H1 (cell line): Measurements from ENCODE around the gene ADAM12. TPM values are rescaled to one million over a fixed set of nuclear protein-coding genes. Genes with fewer than 3 reads are reported as not detected.

Experiments used
- CTCF ChIA-PET: fragments of 300-600 bp; sonication (Branson Sonifier 250); formaldehyde crosslinking; loops from one replicate; lab custom pipeline; 2021; ENCODE audit not compliant: partially characterized antibody; lab: Charles Lee
- POLR2A ChIA-PET: fragments of 300-600 bp; sonication (Branson Sonifier 250); formaldehyde crosslinking; loops from one replicate; lab custom pipeline; 2021; ENCODE audit warnings: inconsistent platforms; ENCODE audit not compliant: partially characterized antibody; lab: Charles Lee
- DNase-seq, 2 experiments: peaks; one replicate each; pipeline versions ENCODE4 v3.0.0 to v3.0.0-alpha.2; 2010 to 2022; ENCODE audit warnings: low spot score in 2 of 2, low read depth in 1 of 2, mixed read lengths in 1 of 2
- FAIRE-seq: peaks from 2 replicates; lab custom pipeline; 2011; peaks lifted over from hg19 to GRCh38; lab: Jason Lieb, UNC
- H2AFZ ChIP-seq: 2 replicates; pipeline ENCODE4 v1.8.1; 2012; ENCODE audit warnings: low read length, inconsistent platforms
- H2AK5ac ChIP-seq: 2 replicates; pipeline ENCODE4 v1.6.1; 2013; ENCODE audit warnings: low read depth, low read length
- H2BK120ac ChIP-seq: replicated peaks from 2 replicates; pipeline ENCODE3; 2013; ENCODE audit warnings: low read depth, low read length, inconsistent platforms
- H2BK12ac ChIP-seq: 2 replicates; pipeline ENCODE4 v1.6.1; 2013; ENCODE audit warnings: low read depth, low read length
- H2BK15ac ChIP-seq: 2 replicates; pipeline ENCODE4 v1.6.1; 2013; ENCODE audit warnings: low read length
- H2BK20ac ChIP-seq: 2 replicates; pipeline ENCODE4 v1.6.1; 2013; ENCODE audit warnings: low read length
- H2BK5ac ChIP-seq: 2 replicates; pipeline ENCODE4 v1.6.1; 2013; ENCODE audit warnings: low read depth, low read length
- H3K14ac ChIP-seq: 2 replicates; pipeline ENCODE4 v1.6.1; 2013; ENCODE audit warnings: inconsistent platforms; ENCODE audit not compliant: insufficient read length
- H3K18ac ChIP-seq: 2 replicates; pipeline ENCODE4 v1.6.1; 2013; ENCODE audit warnings: low read length; ENCODE audit errors: extremely low read depth
- H3K23ac ChIP-seq: 2 replicates; pipeline ENCODE4 v1.6.1; 2013; ENCODE audit warnings: inconsistent platforms; ENCODE audit not compliant: insufficient read length
- H3K23me2 ChIP-seq: 2 replicates; pipeline ENCODE4 v1.6.1; 2013; ENCODE audit warnings: low read depth, low read length
- H3K27ac ChIP-seq: 2 replicates; pipeline ENCODE4 v1.6.1; 2011; ENCODE audit warnings: low read depth, low read length, inconsistent platforms
- H3K27me3 ChIP-seq, 4 experiments: replicated peaks in 1 of 4; 1 replicate in 1 of 4; 2 replicates in 3 of 4; pipeline versions ENCODE4 v1.6.1 to v1.8.1; 2011 to 2013; ENCODE audit warnings: low read length in 3 of 4, mild to moderate bottlenecking in 3 of 4, inconsistent platforms in 2 of 4, mixed read lengths in 2 of 4, moderate library complexity in 1 of 4; ENCODE audit not compliant: control insufficient read depth in 3 of 4, insufficient read depth in 3 of 4; ENCODE audit errors: extremely low read depth in 1 of 4
- H3K36me3 ChIP-seq, 4 experiments: 2 replicates each; pipeline versions ENCODE4 v1.6.1 to v1.8.1; 2011 to 2013; ENCODE audit warnings: mild to moderate bottlenecking in 4 of 4, low read length in 3 of 4, moderate library complexity in 2 of 4, control low read depth in 1 of 4, inconsistent platforms in 1 of 4; ENCODE audit not compliant: insufficient read depth in 4 of 4, control insufficient read depth in 2 of 4
- H3K4ac ChIP-seq: replicated peaks from 2 replicates; pipeline ENCODE3; 2013; ENCODE audit warnings: low read length, low read depth, mixed read lengths, inconsistent platforms; ENCODE audit not compliant: insufficient read length
- H3K4me1 ChIP-seq, 4 experiments: replicated peaks in 1 of 4; 1 replicate in 1 of 4; 2 replicates in 3 of 4; pipeline versions ENCODE4 v1.6.1 to v1.8.1; 2011 to 2013; ENCODE audit warnings: low read length in 3 of 4, inconsistent platforms in 2 of 4, mixed read lengths in 1 of 4; ENCODE audit not compliant: insufficient read depth in 4 of 4, control insufficient read depth in 3 of 4
- H3K4me2 ChIP-seq, 2 experiments: 2 replicates each; pipeline versions ENCODE4 v1.6.1 to v1.8.1; 2011 to 2013; ENCODE audit warnings: low read depth in 2 of 2, low read length in 2 of 2, control low read depth in 1 of 2, inconsistent platforms in 1 of 2, mild to moderate bottlenecking in 1 of 2; ENCODE audit not compliant: insufficient read depth in 1 of 2
- H3K4me3 ChIP-seq, 4 experiments: fragments of 200-600, 300-600 bp in 1 of 4; sonication (generic), shearing (Covaris generic), sonication (Bioruptor Twin) in 1 of 4; 2 replicates each; pipeline versions ENCODE4 v1.5.1 to v1.8.1; 2011 to 2016; ENCODE audit warnings: low read length in 4 of 4, low read depth in 3 of 4, control low read depth in 2 of 4, inconsistent platforms in 2 of 4, mild to moderate bottlenecking in 2 of 4, mixed read lengths in 1 of 4, moderate library complexity in 1 of 4; ENCODE audit not compliant: insufficient read depth in 2 of 4; ENCODE audit errors: extremely low read depth in 1 of 4
- H3K56ac ChIP-seq: replicated peaks from 2 replicates; pipeline ENCODE3; 2013; ENCODE audit warnings: low read depth, mild to moderate bottlenecking, mixed read lengths, low read length, inconsistent platforms; ENCODE audit not compliant: insufficient read length
- H3K79me1 ChIP-seq: 2 replicates; pipeline ENCODE4 v1.6.1; 2013; ENCODE audit warnings: low read depth, low read length, control low read depth
- H3K79me2 ChIP-seq, 2 experiments: 2 replicates each; pipeline versions ENCODE4 v1.6.1 to v1.8.1; 2012 to 2013; ENCODE audit warnings: low read length in 2 of 2, mild to moderate bottlenecking in 2 of 2, inconsistent platforms in 1 of 2; ENCODE audit not compliant: insufficient read depth in 2 of 2, control insufficient read depth in 1 of 2
- H3K9ac ChIP-seq, 4 experiments: replicated peaks in 1 of 4; 1 replicate in 1 of 4; 2 replicates in 3 of 4; pipeline versions ENCODE4 v1.6.1 to v1.8.1; 2011 to 2013; ENCODE audit warnings: low read depth in 3 of 4, low read length in 3 of 4, control low read depth in 2 of 4, mild to moderate bottlenecking in 2 of 4, moderate library complexity in 2 of 4, inconsistent platforms in 1 of 4; ENCODE audit errors: extremely low read depth in 1 of 4
- H3K9me3 ChIP-seq, 2 experiments: 2 replicates each; pipeline versions ENCODE4 v1.6.1 to v1.8.1; 2012 to 2013; ENCODE audit warnings: mild to moderate bottlenecking in 2 of 2, moderate library complexity in 2 of 2, control low read depth in 1 of 2, inconsistent platforms in 1 of 2, low read depth in 1 of 2, low read length in 1 of 2, mixed read lengths in 1 of 2; ENCODE audit not compliant: insufficient read depth in 2 of 2
- H4K20me1 ChIP-seq, 2 experiments: replicated peaks in 1 of 2; 2 replicates each; pipeline versions ENCODE3 to v1.8.1; 2011 to 2013; ENCODE audit warnings: inconsistent platforms in 2 of 2, low read length in 2 of 2, mild to moderate bottlenecking in 1 of 2; ENCODE audit not compliant: insufficient read depth in 2 of 2, control insufficient read depth in 1 of 2
- H4K5ac ChIP-seq: 2 replicates; pipeline ENCODE4 v1.6.1; 2013; ENCODE audit warnings: low read length, low read depth, mixed read lengths, inconsistent platforms; ENCODE audit not compliant: insufficient read length
- H4K8ac ChIP-seq: 2 replicates; pipeline ENCODE4 v1.8.0; 2013; ENCODE audit warnings: mild to moderate bottlenecking, moderate library complexity, low read length, inconsistent platforms; ENCODE audit not compliant: insufficient read depth; ENCODE audit errors: extremely low read depth
- H4K91ac ChIP-seq: replicated peaks from 2 replicates; pipeline ENCODE3; 2013; ENCODE audit warnings: low read length, mixed read lengths, inconsistent platforms; ENCODE audit not compliant: insufficient read length
- POLR2AphosphoS5 ChIP-seq: IDR thresholded peaks from 2 replicates; pipeline ENCODE4 v1.6.1; 2011; ENCODE audit warnings: low read depth, low read length
- ZNF274 ChIP-seq: IDR thresholded peaks from 2 replicates; pipeline ENCODE4 v1.7.0; 2012; ENCODE audit warnings: low read length, borderline replicate concordance; ENCODE audit errors: extremely low read depth
- WGBS, 2 experiments: shearing (Covaris generic) in 1 of 2; methylation state at CpG; one replicate each; pipeline versions ENCODE4 v1.1.6 to v1.1.7; 2013 to 2015; ENCODE audit warnings: low lambda C conversion rate in 2 of 2, mixed read lengths in 2 of 2, inconsistent platforms in 1 of 2, low coverage in 1 of 2, missing lambda C conversion rate in 1 of 2; ENCODE audit not compliant: insufficient replicate concordance in 2 of 2, insufficient coverage in 1 of 2, insufficient read length in 1 of 2; ENCODE audit errors: extremely low coverage in 1 of 2, missing lambda C conversion rate in 1 of 2; 5-methylcytosine and 5-hydroxymethylcytosine counted together
- polyA plus RNA-seq, 7 experiments: library from polyadenylated mRNA; depleted of rRNA in 3 of 7; stranded (reverse) in 5 of 7; unstranded in 2 of 7; fragments of >200 nt in 5 of 7; fragments of 200-250 nt in 2 of 7; gene quantifications; 1 replicate in 5 of 7; 2 replicates in 1 of 7; 4 replicates in 1 of 7; pipeline versions ENCODE4 v1.2.1 to v1.2.3, GENCODE V29; 2011 to 2013; ENCODE audit warnings: missing spikeins in 2 of 7, mixed read lengths in 2 of 7
- total RNA-seq: library from RNA; stranded (reverse); fragmentation: NEBNext Ultra II Directional; extraction: Animal tissue kit (Norgen Biotek cat#: 25700); gene quantifications from 2 replicates; pipeline ENCODE4 v1.2.1, GENCODE V29; 2021

The ADAM12 gene
- total and polyA plus RNA-seq, 2 of the 8 experiments (the other 6 are each of a cell fraction or from before 2014, with no cell fraction given) = 0.07 to 0.17 TPM

- H3K4me2 ChIP-seq = no peak overlapping the region
- WGBS, 2 experiments = 89% methylated on average over 8 of the region's 8 CpGs; no CpG with 5 or more reads in 1 of the 2 experiments
- POLR2A ChIA-PET = no interaction called here
Measured at GRCh38 chr10:126070476-126071215, 317.6 kb downstream of the ADAM12 start.

More at GRCh38 chr10:126070476-126071215, 317.6 kb downstream of the ADAM12 start:
- Histone ChIP-seq H4K8ac (no peak overlapping the region), H3K4me1 (peaks cover 0 to 2% (median 0%) of the 10 kb centered on the region in 4 experiments; a peak in 1 of 7 replicates), H4K5ac (no peak overlapping the region), H2AFZ (no peak overlapping the region), H3K18ac (no peak overlapping the region), H3K79me1 (no peaks in the 10 kb centered on the region), H2AK5ac (no peak overlapping the region), H3K9me3 (no peaks in the 10 kb centered on the region), H4K20me1 (no peaks in the 10 kb centered on the region), H2BK20ac (no peak overlapping the region), H3K23me2 (no peaks in the 10 kb centered on the region; the same call in 1 of the 2 replicates), H3K23ac (no peak overlapping the region), H3K56ac (no peak overlapping the region), H3K27me3 (no peaks in the 10 kb centered on the region), H2BK15ac (no peak overlapping the region), H3K36me3 (no peaks in the 10 kb centered on the region), H2BK120ac (no peak overlapping the region), H3K79me2 (no peaks in the 10 kb centered on the region), H2BK12ac (no peak overlapping the region), H3K9ac (no peak overlapping the region), H3K14ac (no peak overlapping the region), H3K4me3 (no peak overlapping the region), H2BK5ac (no peak overlapping the region), H3K27ac (no peak overlapping the region), H3K4ac (no peak overlapping the region), H4K91ac (no peak overlapping the region)
- TF ChIP-seq ZNF274 = no peak
- no peak for TF ChIP-seq POLR2AphosphoS5
- CTCF ChIA-PET = interaction anchor here (0.8 to 0.9 kb wide), 2 partner anchors 13 to 86 kb away, joined by 3 read pairs; no protein-coding TSS in a partner anchor
- no peak for DNase-seq
- no peak for FAIRE-seq
